ENCODE data around the gene BACH2.

BACH2 gene

DNA sequence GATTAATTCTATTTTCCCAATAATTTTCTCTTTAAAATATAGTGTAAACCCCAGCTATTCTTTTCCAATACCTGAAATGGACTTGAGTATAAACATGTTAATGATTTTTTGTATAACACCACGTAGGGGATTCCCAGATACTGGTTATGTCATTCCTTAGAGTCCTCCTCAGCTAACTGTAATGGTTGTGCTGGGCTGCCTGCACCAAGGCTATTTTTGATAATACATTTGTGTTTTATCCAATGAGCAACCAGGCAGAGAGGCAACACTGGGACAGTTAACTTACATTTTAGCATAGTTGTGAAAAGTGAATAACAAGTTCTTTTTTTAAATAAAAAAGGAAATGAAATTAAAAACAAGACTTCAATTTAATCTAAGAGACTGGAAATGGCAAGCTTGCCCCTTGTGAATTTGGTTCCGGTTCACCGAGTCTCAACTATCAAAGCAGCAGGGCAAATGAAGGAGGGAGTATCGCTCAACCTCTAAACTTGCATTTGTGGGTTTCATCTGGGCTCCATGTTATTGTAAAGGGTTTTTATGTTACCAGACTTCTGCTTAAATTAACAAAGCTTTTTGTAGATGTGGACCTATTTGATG, 18.8 kb upstream of the BACH2 start:
- no peak overlapping the region for H3K27ac ChIP-seq
- TF ChIP-seq, protein P1, sequence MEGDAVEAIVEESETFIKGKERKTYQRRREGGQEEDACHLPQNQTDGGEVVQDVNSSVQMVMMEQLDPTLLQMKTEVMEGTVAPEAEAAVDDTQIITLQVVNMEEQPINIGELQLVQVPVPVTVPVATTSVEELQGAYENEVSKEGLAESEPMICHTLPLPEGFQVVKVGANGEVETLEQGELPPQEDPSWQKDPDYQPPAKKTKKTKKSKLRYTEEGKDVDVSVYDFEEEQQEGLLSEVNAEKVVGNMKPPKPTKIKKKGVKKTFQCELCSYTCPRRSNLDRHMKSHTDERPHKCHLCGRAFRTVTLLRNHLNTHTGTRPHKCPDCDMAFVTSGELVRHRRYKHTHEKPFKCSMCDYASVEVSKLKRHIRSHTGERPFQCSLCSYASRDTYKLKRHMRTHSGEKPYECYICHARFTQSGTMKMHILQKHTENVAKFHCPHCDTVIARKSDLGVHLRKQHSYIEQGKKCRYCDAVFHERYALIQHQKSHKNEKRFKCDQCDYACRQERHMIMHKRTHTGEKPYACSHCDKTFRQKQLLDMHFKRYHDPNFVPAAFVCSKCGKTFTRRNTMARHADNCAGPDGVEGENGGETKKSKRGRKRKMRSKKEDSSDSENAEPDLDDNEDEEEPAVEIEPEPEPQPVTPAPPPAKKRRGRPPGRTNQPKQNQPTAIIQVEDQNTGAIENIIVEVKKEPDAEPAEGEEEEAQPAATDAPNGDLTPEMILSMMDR (conservative IDR thresholded peaks at IDR 0.05), result no peak

DNA sequence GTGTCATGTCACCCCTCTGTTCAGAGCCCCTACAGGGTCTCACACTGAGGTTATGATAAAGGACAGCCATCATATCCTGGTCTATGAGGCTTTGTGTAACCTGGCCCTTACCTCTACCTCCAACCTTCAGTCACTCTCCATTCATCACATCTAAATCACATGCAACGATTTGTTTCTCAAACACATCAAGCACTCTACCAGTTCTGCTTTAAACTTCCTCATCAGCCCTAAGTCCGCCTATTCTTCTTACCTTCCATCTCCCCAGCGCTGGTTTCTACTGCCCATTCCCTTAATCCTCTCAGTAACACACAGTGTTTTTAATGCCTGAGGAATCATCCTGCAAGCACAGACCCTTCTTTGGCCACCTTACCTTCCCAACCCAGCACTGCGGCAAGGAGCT, 17.9 kb upstream of the BACH2 start:
- no peak overlapping the region for H3K27ac ChIP-seq
- TF ChIP-seq, protein P1 (conservative IDR thresholded peaks at IDR 0.05), result no peak

DNA sequence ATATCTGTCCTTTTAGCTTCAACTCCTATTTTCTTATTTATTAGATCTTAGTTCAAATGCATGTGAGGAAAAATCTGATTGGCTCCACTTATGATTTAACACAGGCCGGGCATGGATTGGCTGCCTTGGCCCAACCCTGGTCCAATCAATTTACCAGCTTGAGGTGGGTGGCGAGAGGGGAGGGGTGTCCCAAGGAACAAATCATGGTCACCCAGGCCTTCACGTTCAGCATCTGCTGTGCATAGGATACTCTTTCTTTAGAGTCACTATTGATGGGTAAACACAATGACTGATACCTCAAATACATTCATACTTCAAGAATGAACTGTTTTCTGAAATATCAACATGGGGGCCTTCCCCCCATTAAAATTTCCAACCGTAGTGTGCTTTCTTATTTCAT, 14.9 kb upstream of the BACH2 start:
- TF ChIP-seq, protein P1 (conservative IDR thresholded peaks at IDR 0.05), result no peak
- H3K27ac ChIP-seq, result no peak overlapping the region

DNA sequence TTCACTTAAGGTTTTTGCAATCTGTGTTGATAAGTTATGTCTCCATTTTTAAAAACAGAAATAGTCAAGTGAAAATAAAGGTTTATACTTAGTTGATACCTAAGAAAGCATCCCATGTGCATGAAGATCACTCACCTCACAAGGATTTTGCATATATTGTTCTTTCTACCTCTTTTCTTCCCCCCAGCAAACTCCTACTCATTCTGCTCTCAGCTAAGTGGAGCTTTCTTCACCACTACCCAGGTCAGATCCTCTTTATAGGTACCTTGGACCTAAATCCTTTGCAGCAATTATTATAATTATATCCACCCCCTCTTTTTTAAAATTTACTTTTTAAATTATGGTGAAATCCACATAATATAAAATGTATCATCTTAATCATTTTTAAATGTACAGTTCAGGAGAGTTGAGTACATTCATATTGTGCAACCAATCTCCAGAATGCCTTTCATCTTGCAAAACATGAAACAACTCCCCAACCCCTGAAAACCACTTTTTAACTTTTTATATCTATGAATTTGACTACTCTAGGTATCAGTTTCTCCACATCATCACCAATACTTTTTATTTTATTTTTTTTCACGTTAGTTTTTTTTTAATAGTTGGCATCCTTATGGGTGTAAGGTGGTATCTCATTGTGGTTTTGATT, 9.3 kb upstream of the BACH2 start:
- TF ChIP-seq, protein P1 (conservative IDR thresholded peaks at IDR 0.05), result no peak
- no peak overlapping the region for H3K27ac ChIP-seq

DNA sequence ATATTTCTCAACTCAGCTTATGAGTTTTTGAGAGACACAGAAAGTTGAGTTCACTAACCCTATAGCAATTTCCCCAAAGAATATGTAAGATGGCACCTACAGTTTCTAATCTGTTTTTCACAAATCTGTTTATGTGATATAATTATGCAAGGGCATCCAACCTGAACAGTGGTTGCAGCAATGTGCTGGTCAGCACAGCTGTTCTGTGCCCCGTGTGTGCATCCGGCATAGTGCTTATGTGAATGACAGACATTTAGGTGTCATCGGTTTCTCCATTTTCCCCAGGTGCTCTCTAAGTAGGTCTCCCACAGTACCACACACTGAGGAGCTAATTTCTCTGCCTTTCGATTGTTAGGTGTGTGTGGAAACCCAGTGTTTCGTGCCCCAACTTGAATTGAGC, 7.7 kb upstream of the BACH2 start:
- no peak overlapping the region for H3K27ac ChIP-seq
- TF ChIP-seq, protein P1 (conservative IDR thresholded peaks at IDR 0.05), result no peak

DNA sequence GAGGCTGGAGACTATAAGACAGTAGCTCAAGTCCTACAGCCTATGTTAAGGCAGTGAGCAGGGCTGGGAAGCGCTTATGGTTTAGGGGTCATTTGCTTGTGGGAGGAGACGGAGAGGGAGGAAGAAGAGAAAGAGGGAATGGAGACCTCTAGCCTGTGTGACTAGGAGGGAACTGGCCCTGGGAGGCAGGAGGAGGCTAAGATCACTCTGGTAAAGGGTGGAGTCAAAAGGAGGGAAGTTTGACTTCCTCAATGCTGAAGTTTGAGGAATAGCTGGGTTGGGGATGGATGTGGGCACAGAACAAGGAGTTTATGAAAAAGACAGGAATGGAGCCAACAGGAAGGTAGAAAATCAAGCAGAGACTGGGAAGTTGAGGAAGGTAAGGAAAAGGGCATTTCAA, 6.4 kb upstream of the BACH2 start:
- TF ChIP-seq, protein P1 (conservative IDR thresholded peaks at IDR 0.05), result no peak

DNA sequence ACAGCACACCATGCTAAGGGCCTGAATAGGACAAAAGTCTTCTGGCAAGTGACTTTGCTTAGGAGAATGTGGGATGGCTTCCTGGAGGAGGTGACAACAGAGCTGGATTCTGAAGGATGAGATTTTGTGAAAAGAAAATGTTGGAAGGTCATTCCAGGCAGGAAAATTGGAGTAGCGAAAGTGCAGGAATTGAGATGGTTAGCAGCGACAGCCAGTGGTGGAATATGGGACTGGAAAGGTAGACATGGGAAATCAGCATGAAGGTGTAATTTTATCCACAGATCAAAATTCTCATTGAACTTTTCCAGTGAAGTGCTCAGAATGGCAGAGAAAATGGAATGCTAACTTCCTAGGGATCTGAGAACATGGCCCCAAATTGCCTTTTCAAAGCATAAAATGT, 5.7 kb upstream of the BACH2 start:
- TF ChIP-seq, protein P1 (conservative IDR thresholded peaks at IDR 0.05), result no peak
- no peak overlapping the region for H3K27ac ChIP-seq

More for the DNA sequence above, 6.4 kb upstream of the BACH2 start:
- no peak overlapping the region for H3K27ac ChIP-seq
